Endothelial cell of umbilical vein (primary cell): Measurements from ENCODE around the gene OLAH. TPM values are rescaled to one million over a fixed set of nuclear protein-coding genes. Genes with fewer than 3 reads are reported as not detected.

Source experiments
- BruUV-seq: library from RNA; stranded (reverse); fragments of 400-500 nt; replicated peaks from 2 replicates; lab custom pipeline; 2021; lab: Mats Ljungman, UMichigan
- CTCF ChIA-PET: fragments of 300-600, 350-600 bp; sonication (Branson Sonifier 250); formaldehyde crosslinking; loops from one replicate; lab custom pipeline; 2021; ENCODE audit warnings: antibody characterized with exemption, inconsistent platforms; lab: Charles Lee
- POLR2A ChIA-PET: fragments of 300-600, 350-600 bp; sonication (Branson Sonifier 250); formaldehyde crosslinking; loops from one replicate; lab custom pipeline; 2021; ENCODE audit warnings: antibody characterized with exemption, inconsistent platforms; lab: Charles Lee
- DNase-seq: peaks from one replicate; pipeline ENCODE4 v3.0.0-alpha.2; 2011; ENCODE audit warnings: low read depth, low spot score
- FAIRE-seq: peaks from 2 replicates; lab custom pipeline; 2011; peaks lifted over from hg19 to GRCh38; lab: Jason Lieb, UNC
- H2AFZ ChIP-seq: 2 replicates; pipeline ENCODE4 v1.6.0; 2012; ENCODE audit warnings: low read depth, low read length, control low read depth, inconsistent platforms
- H3K27ac ChIP-seq: 2 replicates; pipeline ENCODE4 v1.5.1; 2011; ENCODE audit warnings: low read depth, mild to moderate bottlenecking, control low read depth, low read length, moderate library complexity; ENCODE audit not compliant: insufficient read depth
- H3K27me3 ChIP-seq, 2 experiments: 2 replicates each; pipeline versions ENCODE4 v1.6.0 to v1.6.1; 2011; ENCODE audit warnings: low read length in 2 of 2, mixed read lengths in 1 of 2; ENCODE audit not compliant: control insufficient read depth in 2 of 2, insufficient read depth in 2 of 2
- H3K36me3 ChIP-seq, 2 experiments: 2 replicates in 1 of 2; 3 replicates in 1 of 2; pipeline ENCODE4 v1.5.1; 2011; ENCODE audit warnings: low read length in 2 of 2, mild to moderate bottlenecking in 1 of 2, moderate library complexity in 1 of 2; ENCODE audit not compliant: control insufficient read depth in 2 of 2, insufficient read depth in 2 of 2; ENCODE audit errors: extremely low read depth in 1 of 2
- H3K4me1 ChIP-seq: 3 replicates; pipeline ENCODE4 v1.5.1; 2011; ENCODE audit warnings: mild to moderate bottlenecking, low read length; ENCODE audit not compliant: control insufficient read depth, insufficient read depth; ENCODE audit errors: extremely low read depth
- H3K4me2 ChIP-seq: 2 replicates; pipeline ENCODE4 v1.6.1; 2011; ENCODE audit warnings: low read length, control low read depth, mixed read lengths; ENCODE audit not compliant: insufficient read depth
- H3K4me3 ChIP-seq, 3 experiments: fragments of 200-600 bp in 1 of 3; sonication (generic), shearing (Covaris generic) in 1 of 3; replicated peaks in 1 of 3; 2 replicates each; pipeline ENCODE4 v1.5.1; 2011 to 2016; ENCODE audit warnings: control low read depth in 3 of 3, low read length in 3 of 3, mild to moderate bottlenecking in 2 of 3, inconsistent platforms in 1 of 3, low read depth in 1 of 3, moderate library complexity in 1 of 3; ENCODE audit not compliant: insufficient read depth in 1 of 3
- H3K79me2 ChIP-seq: 2 replicates; pipeline ENCODE4 v1.6.0; 2012; ENCODE audit warnings: low read length, inconsistent platforms; ENCODE audit not compliant: control insufficient read depth, insufficient read depth
- H3K9ac ChIP-seq: replicated peaks from 2 replicates; pipeline ENCODE3; 2011; ENCODE audit warnings: low read length, control low read depth; ENCODE audit not compliant: insufficient read depth; ENCODE audit errors: extremely low read depth
- H3K9me1 ChIP-seq: replicated peaks from 3 replicates; pipeline ENCODE4 v1.6.0; 2011; ENCODE audit warnings: mild to moderate bottlenecking, low read length; ENCODE audit not compliant: control insufficient read depth, insufficient read depth; ENCODE audit errors: extremely low read depth
- H3K9me3 ChIP-seq: replicated peaks from 2 replicates; pipeline ENCODE4 v1.5.1; 2012; ENCODE audit warnings: low read length, inconsistent platforms; ENCODE audit not compliant: control insufficient read depth, insufficient read depth
- H4K20me1 ChIP-seq: replicated peaks from 2 replicates; pipeline ENCODE3; 2011; ENCODE audit warnings: mild to moderate bottlenecking, low read length; ENCODE audit not compliant: control insufficient read depth, insufficient read depth; ENCODE audit errors: extremely low read depth
- EZH2 ChIP-seq: IDR thresholded peaks from 2 replicates; pipeline ENCODE4 v1.6.1; 2012; ENCODE audit warnings: borderline replicate concordance, low read depth, mild to moderate bottlenecking, moderate library complexity, low read length, inconsistent platforms; ENCODE audit not compliant: severe bottlenecking
- FOS ChIP-seq: IDR thresholded peaks from 2 replicates; pipeline ENCODE4 v1.6.1; 2011; ENCODE audit warnings: mild to moderate bottlenecking, low read length, moderate library complexity, borderline replicate concordance; ENCODE audit not compliant: insufficient read depth
- GATA2 ChIP-seq: IDR thresholded peaks from 2 replicates; pipeline ENCODE4 v1.7.0; 2011; ENCODE audit warnings: low read depth, mild to moderate bottlenecking, moderate library complexity, mixed read lengths, low read length; ENCODE audit not compliant: insufficient read length, insufficient read depth
- JUN ChIP-seq: IDR thresholded peaks from 2 replicates; pipeline ENCODE4 v1.6.1; 2011; ENCODE audit warnings: borderline replicate concordance, low read depth; ENCODE audit not compliant: insufficient read length, insufficient read depth
- MYC ChIP-seq: IDR thresholded peaks from one replicate; pipeline ENCODE4 v1.6.1; 2011; ENCODE audit warnings: mild to moderate bottlenecking, low read depth, low read length
- POLR2A ChIP-seq: IDR thresholded peaks from 2 replicates; pipeline ENCODE4 v1.6.1; 2012; ENCODE audit warnings: low read depth, mild to moderate bottlenecking, control low read depth, low read length
- POLR2AphosphoS5 ChIP-seq: IDR thresholded peaks from 2 replicates; pipeline ENCODE4 v1.6.1; 2012; ENCODE audit warnings: low read depth, mild to moderate bottlenecking, control low read depth, low read length, moderate library complexity; ENCODE audit not compliant: insufficient read depth
- dilution Hi-C: fragments of 300-500 bp; cut with MboI; formaldehyde crosslinking; loops from one replicate; pipeline ENCODE4 v1.15.0; 2019; ENCODE audit warnings: low sequenced_read_pairs; ENCODE audit not compliant: extremely low pct_ligation_motif_present
- intact Hi-C: fragments of 100-400 bp; cut with micrococcal nuclease; formaldehyde crosslinking; loops from one replicate; pipeline ENCODE4 v1.10.0; 2022
- polyA plus RNA-seq, 4 experiments: library from polyadenylated mRNA; depleted of rRNA in 3 of 4; stranded (reverse) in 3 of 4; unstranded in 1 of 4; fragments of >200 nt; gene quantifications; 2 replicates each; pipeline versions ENCODE4 v1.2.1 to v1.2.3, GENCODE V29; 2011 to 2012; ENCODE audit warnings: missing spikeins in 1 of 4
- total RNA-seq: library from RNA; stranded (reverse); gene quantifications from 2 replicates; pipeline ENCODE4 v1.2.3, GENCODE V29; 2021
- TF ChIP-seq, protein P1 (sequence below): IDR thresholded peaks from 2 replicates; pipeline ENCODE4 v1.6.1; 2011; ENCODE audit not compliant: insufficient read depth, insufficient read length
- TF ChIP-seq, protein P2 (sequence below), 2 donors: IDR thresholded peaks; 1 replicate in 1 of 2; 2 replicates in 1 of 2; pipeline ENCODE4 v1.5.1; 2011; ENCODE audit warnings: low read length in 2 of 2, mild to moderate bottlenecking in 2 of 2, moderate library complexity in 2 of 2, control low read depth in 1 of 2, inconsistent platforms in 1 of 2, low read depth in 1 of 2; ENCODE audit not compliant: insufficient read depth in 1 of 2; ENCODE audit errors: extremely low read depth in 1 of 2

The OLAH gene
- total and polyA plus RNA-seq, 2 donors (not counting 3 experiments of a cell fraction or from before 2014, with no cell fraction given) = 0.26 to 0.51 TPM

DNA sequence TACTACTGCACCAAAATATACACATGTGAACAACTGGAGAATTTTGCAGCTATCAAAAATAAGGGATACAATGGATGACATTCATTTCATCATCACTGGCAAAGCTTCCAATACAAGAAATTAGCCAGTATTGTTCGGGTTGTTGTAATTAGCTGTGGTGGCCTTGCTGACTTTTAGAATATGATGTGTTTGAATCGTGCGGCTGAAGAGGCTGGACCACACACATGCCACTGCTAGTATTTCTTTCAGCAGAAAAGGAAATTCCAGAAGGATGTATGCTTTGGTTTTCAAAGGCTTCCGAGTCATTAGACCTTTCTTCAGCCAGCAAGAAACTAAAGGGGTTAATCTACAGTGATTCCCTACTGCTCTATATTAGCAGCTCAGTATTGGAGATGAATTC lies 70.0 kb downstream of the OLAH start:
- dilution Hi-C loops = no loop called here
- no peaks in the 10 kb centered on the region for H3K4me1 ChIP-seq
- no peak for TF ChIP-seq GATA2
- no peak for TF ChIP-seq EZH2
- H3K9me1 ChIP-seq = no peaks in the 10 kb centered on the region
- ChIA-PET POLR2A (no interaction called here), CTCF (interaction anchor here (0.7 to 2.1 kb wide), 2 partner anchors 7 to 1692 kb away, joined by 3 to 5 read pairs; no protein-coding TSS in a partner anchor)
- no TSS peak for BruUV-seq
- H2AFZ ChIP-seq = no peak overlapping the region
- H3K9me3 ChIP-seq = no peaks in the 10 kb centered on the region
- H3K27ac ChIP-seq = no peak overlapping the region
- intact Hi-C loops = no loop called here
- H3K36me3 ChIP-seq = peaks cover 13 to 23% of the 10 kb centered on the region in 2 experiments
- H3K4me2 ChIP-seq = no peak overlapping the region
- H3K27me3 ChIP-seq = no peaks in the 10 kb centered on the region
- H4K20me1 ChIP-seq = peaks cover 8% of the 10 kb centered on the region
- DNase-seq = no peak
- H3K9ac ChIP-seq = no peak overlapping the region
- no peak for FAIRE-seq
- peaks cover 20% of the 10 kb centered on the region for H3K79me2 ChIP-seq
- no peak overlapping the region for H3K4me3 ChIP-seq

DNA sequence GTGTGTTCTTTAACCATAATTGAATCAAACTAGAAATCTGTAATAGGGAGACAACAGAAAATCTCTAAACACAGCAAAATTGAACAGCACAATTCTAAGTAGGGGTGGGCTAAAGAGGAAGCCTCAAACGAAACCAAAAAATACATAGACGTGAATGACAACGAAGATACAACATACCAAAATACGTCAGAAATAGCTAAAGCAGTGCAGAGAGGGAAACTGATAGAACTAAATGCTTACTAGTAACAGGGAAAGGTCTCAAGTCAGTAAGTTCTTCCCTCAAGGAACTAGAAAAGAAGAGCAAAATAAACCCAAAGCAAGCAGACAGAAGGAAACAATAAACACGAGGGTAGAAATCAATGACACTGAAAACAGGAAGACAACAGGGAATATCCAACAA lies 72.5 kb downstream of the OLAH start:
- TF ChIP-seq, protein P1, sequence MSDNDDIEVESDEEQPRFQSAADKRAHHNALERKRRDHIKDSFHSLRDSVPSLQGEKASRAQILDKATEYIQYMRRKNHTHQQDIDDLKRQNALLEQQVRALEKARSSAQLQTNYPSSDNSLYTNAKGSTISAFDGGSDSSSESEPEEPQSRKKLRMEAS = no peak
- TF ChIP-seq POLR2A (no peak), EZH2 (no peak), POLR2AphosphoS5 (no peak), MYC (no peak), GATA2 (no peak), FOS (no peak), JUN (no peak)
- TF ChIP-seq, protein P2, sequence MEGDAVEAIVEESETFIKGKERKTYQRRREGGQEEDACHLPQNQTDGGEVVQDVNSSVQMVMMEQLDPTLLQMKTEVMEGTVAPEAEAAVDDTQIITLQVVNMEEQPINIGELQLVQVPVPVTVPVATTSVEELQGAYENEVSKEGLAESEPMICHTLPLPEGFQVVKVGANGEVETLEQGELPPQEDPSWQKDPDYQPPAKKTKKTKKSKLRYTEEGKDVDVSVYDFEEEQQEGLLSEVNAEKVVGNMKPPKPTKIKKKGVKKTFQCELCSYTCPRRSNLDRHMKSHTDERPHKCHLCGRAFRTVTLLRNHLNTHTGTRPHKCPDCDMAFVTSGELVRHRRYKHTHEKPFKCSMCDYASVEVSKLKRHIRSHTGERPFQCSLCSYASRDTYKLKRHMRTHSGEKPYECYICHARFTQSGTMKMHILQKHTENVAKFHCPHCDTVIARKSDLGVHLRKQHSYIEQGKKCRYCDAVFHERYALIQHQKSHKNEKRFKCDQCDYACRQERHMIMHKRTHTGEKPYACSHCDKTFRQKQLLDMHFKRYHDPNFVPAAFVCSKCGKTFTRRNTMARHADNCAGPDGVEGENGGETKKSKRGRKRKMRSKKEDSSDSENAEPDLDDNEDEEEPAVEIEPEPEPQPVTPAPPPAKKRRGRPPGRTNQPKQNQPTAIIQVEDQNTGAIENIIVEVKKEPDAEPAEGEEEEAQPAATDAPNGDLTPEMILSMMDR (IDR thresholded peaks at IDR 0.05; ENCODE audit: extremely low read depth in 1 of 2, insufficient read depth in 1 of 2, low read depth in 1 of 2, low read length in 2 of 2) = no peak
- no peak for DNase-seq
- H3K9me1 ChIP-seq = no peaks in the 10 kb centered on the region
- peaks cover 15 to 29% of the 10 kb centered on the region in 2 experiments for H3K36me3 ChIP-seq
- H3K4me2 ChIP-seq = no peak overlapping the region
- peaks cover 8% of the 10 kb centered on the region for H4K20me1 ChIP-seq
- intact Hi-C loops = no loop called here
- CTCF ChIA-PET = no interaction called here
- no peaks in the 10 kb centered on the region for H3K27me3 ChIP-seq
- BruUV-seq = no TSS peak
- no peak overlapping the region for H3K9ac ChIP-seq
- H3K27ac ChIP-seq = no peak overlapping the region
- H2AFZ ChIP-seq = no peak overlapping the region
- no peak overlapping the region for H3K4me3 ChIP-seq
- no peaks in the 10 kb centered on the region for H3K9me3 ChIP-seq
- no peak for FAIRE-seq
- dilution Hi-C loops = no loop called here
- H3K79me2 ChIP-seq = peaks cover 25% of the 10 kb centered on the region
- no peaks in the 10 kb centered on the region for H3K4me1 ChIP-seq
- POLR2A ChIA-PET = no interaction called here
